ENCODE results near the gene KCNQ5.

GRCh38 chr6:73032586-73032985, 410.7 kb downstream of the KCNQ5 start:
- TF ChIP-seq POLR2A (IDR thresholded peaks at IDR 0.05) (no peak), CTCF (IDR thresholded peaks at IDR 0.05) (no peak)

All from thyroid gland (tissue), 4 donors.